Measurements from ENCODE around the gene CSTPP1. TPM values are rescaled to one million over a fixed set of nuclear protein-coding genes. Genes with fewer than 3 reads are reported as not detected.

Gene CSTPP1
- total RNA-seq, 1 donor from 2014 or later = 29.6 TPM

DNA sequence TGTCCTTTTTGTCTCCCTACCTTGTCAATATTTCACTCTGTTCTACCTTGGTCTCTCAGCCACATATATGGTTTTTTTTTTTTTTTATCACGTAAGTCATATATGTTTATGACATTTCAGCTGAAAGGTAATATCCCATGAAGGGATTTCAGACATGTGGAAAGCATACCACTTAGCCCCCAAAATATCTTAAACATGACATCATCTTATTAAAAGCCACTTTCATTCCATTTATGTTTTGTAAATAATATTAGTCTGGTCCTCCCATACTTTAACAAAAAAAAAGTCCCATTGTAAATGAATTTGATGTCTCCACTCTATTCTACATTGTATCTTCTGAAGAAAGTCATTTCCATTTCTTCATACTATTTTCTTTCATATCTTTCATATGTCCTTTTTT is 85.4 kb downstream of the CSTPP1 start:
- no peak overlapping the region for H3K4me3 Mint-ChIP-seq (ENCODE audit: unreplicated experiment)
- H3K27ac ChIP-seq (ENCODE audit: low read depth, low read length) = no peak overlapping the region
- TF ChIP-seq, protein P1, sequence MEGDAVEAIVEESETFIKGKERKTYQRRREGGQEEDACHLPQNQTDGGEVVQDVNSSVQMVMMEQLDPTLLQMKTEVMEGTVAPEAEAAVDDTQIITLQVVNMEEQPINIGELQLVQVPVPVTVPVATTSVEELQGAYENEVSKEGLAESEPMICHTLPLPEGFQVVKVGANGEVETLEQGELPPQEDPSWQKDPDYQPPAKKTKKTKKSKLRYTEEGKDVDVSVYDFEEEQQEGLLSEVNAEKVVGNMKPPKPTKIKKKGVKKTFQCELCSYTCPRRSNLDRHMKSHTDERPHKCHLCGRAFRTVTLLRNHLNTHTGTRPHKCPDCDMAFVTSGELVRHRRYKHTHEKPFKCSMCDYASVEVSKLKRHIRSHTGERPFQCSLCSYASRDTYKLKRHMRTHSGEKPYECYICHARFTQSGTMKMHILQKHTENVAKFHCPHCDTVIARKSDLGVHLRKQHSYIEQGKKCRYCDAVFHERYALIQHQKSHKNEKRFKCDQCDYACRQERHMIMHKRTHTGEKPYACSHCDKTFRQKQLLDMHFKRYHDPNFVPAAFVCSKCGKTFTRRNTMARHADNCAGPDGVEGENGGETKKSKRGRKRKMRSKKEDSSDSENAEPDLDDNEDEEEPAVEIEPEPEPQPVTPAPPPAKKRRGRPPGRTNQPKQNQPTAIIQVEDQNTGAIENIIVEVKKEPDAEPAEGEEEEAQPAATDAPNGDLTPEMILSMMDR (IDR thresholded peaks at IDR 0.05; ENCODE audit: insufficient read depth, low read depth, low read length) = no peak
- no peak for TF ChIP-seq EZH2 (IDR thresholded peaks at IDR 0.05; ENCODE audit: insufficient read depth, low read length)

DNA sequence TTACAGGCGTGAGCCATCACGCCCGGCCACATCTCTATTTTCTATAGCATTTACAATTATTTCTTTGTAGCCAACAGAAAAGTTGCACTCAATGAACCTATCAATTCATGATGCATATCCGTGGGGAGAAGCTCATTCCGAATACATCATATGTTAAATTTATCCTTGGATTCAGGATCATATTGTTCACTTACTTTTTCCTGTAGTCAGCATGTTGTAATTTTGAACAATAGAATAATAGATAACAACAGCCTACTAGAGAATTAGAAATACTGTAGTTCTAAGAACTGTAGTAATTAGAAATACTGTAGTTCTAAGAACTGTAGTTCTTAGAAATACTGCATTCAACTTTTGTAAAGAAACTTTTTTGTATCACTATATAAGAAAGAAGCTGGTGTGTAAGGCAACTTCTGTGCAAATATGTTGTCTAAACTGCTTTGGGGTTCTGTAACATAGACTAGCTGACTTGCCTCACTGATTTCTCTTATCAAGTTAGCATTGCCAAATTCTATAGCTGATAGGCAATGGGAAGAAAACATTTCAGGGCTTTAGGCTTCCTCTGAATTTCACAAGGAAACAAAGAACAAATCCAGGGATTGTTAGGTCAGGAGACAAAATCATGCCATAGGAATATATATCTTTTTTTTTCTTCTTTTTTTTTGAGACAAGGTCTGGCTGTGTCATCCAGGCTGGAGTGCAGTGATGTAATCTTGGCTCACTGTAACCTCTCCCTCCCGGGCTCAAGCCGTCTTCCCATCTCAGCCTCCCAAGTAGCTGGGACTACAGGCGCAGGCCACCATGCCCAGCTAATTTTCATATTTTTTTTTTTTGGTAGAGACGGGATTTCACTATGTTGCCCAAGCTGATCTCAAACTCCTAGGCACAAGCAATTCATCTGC is 91.9 kb downstream of the CSTPP1 start:
- Histone ChIP-seq H3K9me3 (ENCODE audit: insufficient read depth, low read depth, low read length) (no peaks in the 10 kb centered on the region), H2AFZ (ENCODE audit: low read depth, low read length) (no peak overlapping the region), H3K4me1 (ENCODE audit: insufficient read depth, low read length) (no peaks in the 10 kb centered on the region), H3K36me3 (ENCODE audit: insufficient read depth, low read length) (no peaks in the 10 kb centered on the region), H3K79me2 (ENCODE audit: insufficient read depth, low read length) (no peaks in the 10 kb centered on the region), H3K4me2 (ENCODE audit: low read length) (no peak overlapping the region), H3K27ac (ENCODE audit: low read depth, low read length) (no peak overlapping the region), H4K20me1 (ENCODE audit: insufficient read depth, low read length) (peaks cover 12% of the 10 kb centered on the region), H3K27me3 (ENCODE audit: insufficient read depth, low read length) (no peaks in the 10 kb centered on the region), H3K4me3 (ENCODE audit: insufficient read depth, low read depth, low read length) (no peak overlapping the region), H3K9ac (ENCODE audit: low read length) (no peak overlapping the region)
- no peaks in the 10 kb centered on the region for H3K27me3 Mint-ChIP-seq (ENCODE audit: low read depth, unreplicated experiment)
- H3K4me1 Mint-ChIP-seq (ENCODE audit: low read depth, unreplicated experiment) = peaks cover 3% of the 10 kb centered on the region
- FAIRE-seq = no peak
- no peak for DNase-seq (ENCODE audit: low read depth)
- no peak overlapping the region for H3K27ac Mint-ChIP-seq (ENCODE audit: unreplicated experiment)
- H3K9me3 Mint-ChIP-seq (ENCODE audit: unreplicated experiment) = no peaks in the 10 kb centered on the region
- no peak overlapping the region for H3K4me3 Mint-ChIP-seq (ENCODE audit: unreplicated experiment)
- no peak for TF ChIP-seq EZH2 (IDR thresholded peaks at IDR 0.05; ENCODE audit: insufficient read depth, low read length)
- TF ChIP-seq, protein P1 (IDR thresholded peaks at IDR 0.05; ENCODE audit: insufficient read depth, low read depth, low read length) = no peak
- no peaks in the 10 kb centered on the region for H3K36me3 Mint-ChIP-seq (ENCODE audit: low read depth, unreplicated experiment)

More for the DNA sequence above, 85.4 kb downstream of the CSTPP1 start:
- H3K36me3 ChIP-seq (ENCODE audit: insufficient read depth, low read length) = no peaks in the 10 kb centered on the region
- no peak overlapping the region for H3K27ac Mint-ChIP-seq (ENCODE audit: unreplicated experiment)
- no peak overlapping the region for H3K9ac ChIP-seq (ENCODE audit: low read length)
- H4K20me1 ChIP-seq (ENCODE audit: insufficient read depth, low read length) = peaks cover 19% of the 10 kb centered on the region
- DNase-seq (ENCODE audit: low read depth) (no peak), FAIRE-seq (no peak)
- H3K27me3 ChIP-seq (ENCODE audit: insufficient read depth, low read length) = no peaks in the 10 kb centered on the region
- H3K4me2 ChIP-seq (ENCODE audit: low read length) = no peak overlapping the region
- no peak overlapping the region for H3K4me3 ChIP-seq (ENCODE audit: insufficient read depth, low read depth, low read length)
- H3K4me1 Mint-ChIP-seq (ENCODE audit: low read depth, unreplicated experiment) = peaks cover 6% of the 10 kb centered on the region
- H2AFZ ChIP-seq (ENCODE audit: low read depth, low read length) = no peak overlapping the region
- no peaks in the 10 kb centered on the region for H3K79me2 ChIP-seq (ENCODE audit: insufficient read depth, low read length)
- H3K9me3 Mint-ChIP-seq (ENCODE audit: unreplicated experiment) = no peaks in the 10 kb centered on the region
- no peaks in the 10 kb centered on the region for H3K4me1 ChIP-seq (ENCODE audit: insufficient read depth, low read length)
- H3K27me3 Mint-ChIP-seq (ENCODE audit: low read depth, unreplicated experiment) = no peaks in the 10 kb centered on the region
- H3K36me3 Mint-ChIP-seq (ENCODE audit: low read depth, unreplicated experiment) = no peaks in the 10 kb centered on the region
- H3K9me3 ChIP-seq (ENCODE audit: insufficient read depth, low read depth, low read length) = no peaks in the 10 kb centered on the region

DNA sequence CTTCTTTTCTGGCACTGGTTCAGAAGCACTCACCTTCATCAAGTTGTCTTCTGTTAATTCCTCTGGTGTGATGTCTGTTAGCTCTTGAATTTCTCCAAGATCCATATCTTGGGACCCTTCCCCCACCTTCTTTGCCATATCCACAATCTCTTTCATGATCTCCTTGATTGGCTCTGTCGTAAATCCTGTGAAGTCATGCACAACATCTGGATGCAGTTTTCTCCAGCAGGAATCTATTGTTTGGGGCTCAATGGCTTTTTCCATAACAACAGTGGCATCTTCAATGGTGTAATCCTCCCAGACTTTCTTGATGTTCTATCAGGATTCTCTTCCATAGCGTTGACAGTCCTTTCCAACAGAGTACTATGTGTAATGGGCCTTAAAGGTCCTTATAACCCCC is 96.9 kb downstream of the CSTPP1 start:
- H3K36me3 Mint-ChIP-seq (ENCODE audit: low read depth, unreplicated experiment) = peaks cover 5% of the 10 kb centered on the region
- H3K4me3 Mint-ChIP-seq (ENCODE audit: unreplicated experiment) = no peak overlapping the region
- no peaks in the 10 kb centered on the region for H3K27me3 Mint-ChIP-seq (ENCODE audit: low read depth, unreplicated experiment)
- no peak overlapping the region for H3K4me2 ChIP-seq (ENCODE audit: low read length)
- FAIRE-seq = no peak
- no peaks in the 10 kb centered on the region for H3K79me2 ChIP-seq (ENCODE audit: insufficient read depth, low read length)
- no peaks in the 10 kb centered on the region for H3K27me3 ChIP-seq (ENCODE audit: insufficient read depth, low read length)
- no peak for TF ChIP-seq EZH2 (IDR thresholded peaks at IDR 0.05; ENCODE audit: insufficient read depth, low read length)
- TF ChIP-seq, protein P1 (IDR thresholded peaks at IDR 0.05; ENCODE audit: insufficient read depth, low read depth, low read length) = no peak
- no peaks in the 10 kb centered on the region for H3K36me3 ChIP-seq (ENCODE audit: insufficient read depth, low read length)
- no peak for DNase-seq (ENCODE audit: low read depth)
- no peaks in the 10 kb centered on the region for H3K9me3 ChIP-seq (ENCODE audit: insufficient read depth, low read depth, low read length)
- no peaks in the 10 kb centered on the region for H3K4me1 ChIP-seq (ENCODE audit: insufficient read depth, low read length)
- H4K20me1 ChIP-seq (ENCODE audit: insufficient read depth, low read length) = peaks cover 5% of the 10 kb centered on the region
- no peaks in the 10 kb centered on the region for H3K9me3 Mint-ChIP-seq (ENCODE audit: unreplicated experiment)
- no peak overlapping the region for H2AFZ ChIP-seq (ENCODE audit: low read depth, low read length)
- H3K4me1 Mint-ChIP-seq (ENCODE audit: low read depth, unreplicated experiment) = no peaks in the 10 kb centered on the region
- H3K9ac ChIP-seq (ENCODE audit: low read length) = no peak overlapping the region
- H3K27ac Mint-ChIP-seq (ENCODE audit: unreplicated experiment) = no peak overlapping the region
- no peak overlapping the region for H3K4me3 ChIP-seq (ENCODE audit: insufficient read depth, low read depth, low read length)
- H3K27ac ChIP-seq (ENCODE audit: low read depth, low read length) = no peak overlapping the region
